Measurements from ENCODE around the gene GP9.
"Not testable (repeated sequence)": the region's sequence is repeated elsewhere in the genome, so short reads cannot be mapped to it uniquely, and the experiment has no call there.

The GP9 gene

DNA sequence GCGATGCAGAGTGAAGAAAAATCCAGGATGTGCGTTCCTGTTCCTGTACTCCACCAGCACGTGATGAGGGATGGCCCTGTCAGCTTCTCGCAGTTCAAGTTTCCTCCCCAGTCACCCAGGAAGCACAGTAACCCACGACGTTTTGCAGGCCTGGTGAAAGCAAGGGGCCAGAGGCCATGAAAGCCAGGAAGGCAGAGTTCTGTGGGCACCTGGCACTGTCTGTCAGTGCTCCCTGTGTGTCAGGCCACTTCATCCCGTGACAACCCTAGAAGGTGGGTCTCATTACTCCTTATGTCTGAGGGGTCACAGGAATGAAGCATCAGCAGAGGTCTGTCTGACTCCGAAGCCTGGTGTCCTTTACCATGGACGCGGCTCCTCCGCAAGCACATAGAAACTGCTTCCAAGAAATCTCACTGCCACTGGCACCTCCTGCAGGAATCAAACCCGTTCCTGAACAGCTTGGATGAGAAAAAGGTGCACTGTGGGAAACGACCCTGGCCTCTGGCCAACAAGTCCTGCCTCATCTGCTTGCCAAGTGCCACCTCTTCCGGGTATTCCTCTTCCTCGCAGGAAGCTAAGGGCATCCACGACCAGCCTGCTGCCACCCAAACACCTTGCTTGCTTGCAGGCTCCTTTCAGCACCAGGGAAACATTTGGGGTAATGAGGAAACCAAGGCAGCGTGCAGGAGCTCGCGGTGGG lies 46.4 kb downstream of the GP9 start:
- DNase-seq = no peak

DNA sequence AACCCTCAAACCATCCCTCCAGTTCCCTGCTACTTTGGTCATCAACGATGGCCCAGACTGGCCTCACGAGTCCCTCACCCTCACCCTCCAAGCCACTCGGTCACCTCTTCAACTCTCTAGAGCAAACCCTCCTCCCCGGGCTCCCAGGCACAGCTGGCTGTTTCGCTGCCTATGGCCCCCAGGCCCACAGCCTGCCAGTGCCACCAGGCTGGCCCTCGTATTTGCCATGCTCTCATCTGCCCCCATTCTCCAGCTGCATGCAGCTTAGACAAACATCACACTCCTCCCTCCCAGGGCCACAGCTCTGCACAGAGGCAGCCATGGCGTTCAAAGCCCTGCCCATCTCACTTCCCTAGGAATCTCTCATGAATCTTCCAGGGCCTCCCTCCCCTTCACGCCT lies 47.2 kb downstream of the GP9 start:
- DNase-seq = no peak

DNA sequence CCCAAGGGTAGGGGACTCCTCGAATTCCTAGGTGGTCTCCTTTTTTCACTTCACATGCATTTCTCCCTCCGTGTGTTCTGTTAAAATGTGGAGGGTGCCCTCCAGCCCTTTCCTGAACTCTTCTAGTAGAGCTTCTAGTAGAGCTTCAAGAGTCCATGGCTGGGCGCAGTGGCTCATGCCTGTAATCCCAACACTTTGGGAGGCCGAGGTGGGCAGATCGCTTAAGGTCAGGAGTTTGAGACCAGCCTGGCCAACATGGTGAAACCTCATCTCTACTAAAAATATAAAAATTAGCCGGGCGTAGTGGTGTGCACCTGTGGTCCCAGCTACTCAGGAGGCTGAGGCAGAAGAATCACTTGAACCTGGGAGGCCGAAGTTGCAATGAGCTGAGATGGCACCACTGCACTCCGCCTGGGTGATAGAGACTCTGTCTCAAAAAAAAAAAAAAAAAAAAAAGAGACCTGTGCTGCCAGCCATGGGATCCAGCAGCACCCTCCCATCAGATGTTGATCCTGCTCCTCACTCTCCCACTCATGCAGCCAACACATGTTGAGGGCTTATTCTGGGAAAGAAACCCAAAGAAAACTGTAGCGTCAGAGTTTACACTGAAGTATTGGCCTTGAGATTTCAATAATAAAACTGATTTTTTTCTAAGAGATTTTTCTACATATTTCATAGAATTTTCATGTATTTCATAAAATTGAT lies 50.6 kb downstream of the GP9 start:
- DNase-seq = not testable (repeated sequence)
